PC-9 (cell line): ENCODE measurements around the gene FBLN2.

ENCODE experiments used
- EZH2 ChIP-seq: fragments of 200-600 bp; sonication (generic); IDR thresholded peaks from 2 replicates; pipeline ENCODE4 v1.8.0; 2017; ENCODE audit warnings: antibody characterized with exemption, low read depth
- TF ChIP-seq, protein P1 (sequence below): fragments of 200-600 bp; sonication (generic); conservative IDR thresholded peaks from 2 replicates; pipeline ENCODE4 v1.6.1; 2017; ENCODE audit warnings: mixed run types, antibody characterized with exemption, mild to moderate bottlenecking, moderate library complexity

DNA sequence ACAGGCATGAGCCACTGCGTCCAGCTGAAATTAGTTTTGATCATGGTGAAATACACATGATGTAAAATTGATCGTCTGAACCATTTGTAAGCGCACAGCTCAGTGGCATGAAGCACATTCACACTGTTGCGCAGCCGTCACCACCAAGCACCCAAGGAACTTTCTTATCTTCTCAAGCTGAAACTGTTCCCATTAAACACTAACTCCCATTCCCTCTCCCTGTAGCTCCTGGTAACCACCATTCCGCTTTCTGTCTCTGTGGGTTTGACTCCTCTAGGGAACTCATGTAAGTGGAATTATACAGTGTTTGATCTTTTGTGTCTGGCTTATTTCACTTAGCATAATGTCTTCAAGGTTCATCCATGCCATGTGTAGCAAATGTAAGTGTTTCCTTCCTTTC lies 62.3 kb downstream of the FBLN2 start:
- TF ChIP-seq, protein P1, sequence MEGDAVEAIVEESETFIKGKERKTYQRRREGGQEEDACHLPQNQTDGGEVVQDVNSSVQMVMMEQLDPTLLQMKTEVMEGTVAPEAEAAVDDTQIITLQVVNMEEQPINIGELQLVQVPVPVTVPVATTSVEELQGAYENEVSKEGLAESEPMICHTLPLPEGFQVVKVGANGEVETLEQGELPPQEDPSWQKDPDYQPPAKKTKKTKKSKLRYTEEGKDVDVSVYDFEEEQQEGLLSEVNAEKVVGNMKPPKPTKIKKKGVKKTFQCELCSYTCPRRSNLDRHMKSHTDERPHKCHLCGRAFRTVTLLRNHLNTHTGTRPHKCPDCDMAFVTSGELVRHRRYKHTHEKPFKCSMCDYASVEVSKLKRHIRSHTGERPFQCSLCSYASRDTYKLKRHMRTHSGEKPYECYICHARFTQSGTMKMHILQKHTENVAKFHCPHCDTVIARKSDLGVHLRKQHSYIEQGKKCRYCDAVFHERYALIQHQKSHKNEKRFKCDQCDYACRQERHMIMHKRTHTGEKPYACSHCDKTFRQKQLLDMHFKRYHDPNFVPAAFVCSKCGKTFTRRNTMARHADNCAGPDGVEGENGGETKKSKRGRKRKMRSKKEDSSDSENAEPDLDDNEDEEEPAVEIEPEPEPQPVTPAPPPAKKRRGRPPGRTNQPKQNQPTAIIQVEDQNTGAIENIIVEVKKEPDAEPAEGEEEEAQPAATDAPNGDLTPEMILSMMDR, result no peak
- TF ChIP-seq EZH2, result no peak
